Ishikawa (cell line): ENCODE data around the gene EBF4.

Source experiments
- CEBPB ChIP-seq: IDR thresholded peaks from 2 replicates; pipeline ENCODE4 v1.6.1; 2012
- CREB1 ChIP-seq: IDR thresholded peaks from 2 replicates; pipeline ENCODE4 v1.6.1; 2012; ENCODE audit warnings: low read depth
- EGR1 ChIP-seq: IDR thresholded peaks from 2 replicates; pipeline ENCODE4 v1.6.1; 2012
- EP300 ChIP-seq: IDR thresholded peaks from 2 replicates; pipeline ENCODE4 v1.6.1; 2012; ENCODE audit warnings: borderline replicate concordance
- MAX ChIP-seq: IDR thresholded peaks from 2 replicates; pipeline ENCODE4 v1.6.1; 2012
- RAD21 ChIP-seq: IDR thresholded peaks from 2 replicates; pipeline ENCODE4 v1.6.1; 2012; ENCODE audit warnings: low read depth
- TAF1 ChIP-seq: IDR thresholded peaks from 2 replicates; pipeline ENCODE4 v1.6.1; 2012; ENCODE audit warnings: low read depth, mild to moderate bottlenecking
- ZBTB7A ChIP-seq: IDR thresholded peaks from 2 replicates; pipeline ENCODE4 v1.6.1; 2012; ENCODE audit warnings: low read depth
- TF ChIP-seq, protein P1 (sequence below): IDR thresholded peaks from 2 replicates; pipeline ENCODE4 v1.6.1; 2012; ENCODE audit warnings: low read depth, mild to moderate bottlenecking

GRCh38 chr20:2755451-2756055, 63.0 kb downstream of the EBF4 start:
- TF ChIP-seq EGR1 (no peak), EP300 (no peak), ZBTB7A (no peak), CREB1 (no peak), CEBPB (no peak), MAX (no peak), RAD21 (no peak), TAF1 (no peak)
- TF ChIP-seq, protein P1, sequence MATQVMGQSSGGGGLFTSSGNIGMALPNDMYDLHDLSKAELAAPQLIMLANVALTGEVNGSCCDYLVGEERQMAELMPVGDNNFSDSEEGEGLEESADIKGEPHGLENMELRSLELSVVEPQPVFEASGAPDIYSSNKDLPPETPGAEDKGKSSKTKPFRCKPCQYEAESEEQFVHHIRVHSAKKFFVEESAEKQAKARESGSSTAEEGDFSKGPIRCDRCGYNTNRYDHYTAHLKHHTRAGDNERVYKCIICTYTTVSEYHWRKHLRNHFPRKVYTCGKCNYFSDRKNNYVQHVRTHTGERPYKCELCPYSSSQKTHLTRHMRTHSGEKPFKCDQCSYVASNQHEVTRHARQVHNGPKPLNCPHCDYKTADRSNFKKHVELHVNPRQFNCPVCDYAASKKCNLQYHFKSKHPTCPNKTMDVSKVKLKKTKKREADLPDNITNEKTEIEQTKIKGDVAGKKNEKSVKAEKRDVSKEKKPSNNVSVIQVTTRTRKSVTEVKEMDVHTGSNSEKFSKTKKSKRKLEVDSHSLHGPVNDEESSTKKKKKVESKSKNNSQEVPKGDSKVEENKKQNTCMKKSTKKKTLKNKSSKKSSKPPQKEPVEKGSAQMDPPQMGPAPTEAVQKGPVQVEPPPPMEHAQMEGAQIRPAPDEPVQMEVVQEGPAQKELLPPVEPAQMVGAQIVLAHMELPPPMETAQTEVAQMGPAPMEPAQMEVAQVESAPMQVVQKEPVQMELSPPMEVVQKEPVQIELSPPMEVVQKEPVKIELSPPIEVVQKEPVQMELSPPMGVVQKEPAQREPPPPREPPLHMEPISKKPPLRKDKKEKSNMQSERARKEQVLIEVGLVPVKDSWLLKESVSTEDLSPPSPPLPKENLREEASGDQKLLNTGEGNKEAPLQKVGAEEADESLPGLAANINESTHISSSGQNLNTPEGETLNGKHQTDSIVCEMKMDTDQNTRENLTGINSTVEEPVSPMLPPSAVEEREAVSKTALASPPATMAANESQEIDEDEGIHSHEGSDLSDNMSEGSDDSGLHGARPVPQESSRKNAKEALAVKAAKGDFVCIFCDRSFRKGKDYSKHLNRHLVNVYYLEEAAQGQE: no peak
